Stimulated activated CD4-positive, alpha-beta T cell treated with anti-CD3 and anti-CD28 coated beads, Interleukin-15, amount 100 ng/mL, for 48 hours (primary cell): ENCODE results near the gene ADGRF1.

ENCODE experiments used
- DNase-seq, 2 donors: peaks; one replicate each; pipeline ENCODE4 v3.0.0-alpha.2; 2020; ENCODE audit warnings: low read depth in 2 of 2

Gene ADGRF1

GRCh38 chr6:46983007-46983411 lies 59.1 kb downstream of the ADGRF1 start:
- no peak for DNase-seq

GRCh38 chr6:46979206-46979605 lies 62.9 kb downstream of the ADGRF1 start:
- no peak for DNase-seq

- no peak for DNase-seq
Measured at GRCh38 chr6:46974786-46975185, 67.3 kb downstream of the ADGRF1 start.

GRCh38 chr6:46973029-46973428 lies 69.1 kb downstream of the ADGRF1 start:
- no peak for DNase-seq

GRCh38 chr6:46972531-46972930 lies 69.6 kb downstream of the ADGRF1 start:
- no peak for DNase-seq

- no peak for DNase-seq
Measured at GRCh38 chr6:46969206-46969605, 72.9 kb downstream of the ADGRF1 start.

GRCh38 chr6:46967826-46968349 lies 74.2 kb downstream of the ADGRF1 start:
- no peak for DNase-seq

GRCh38 chr6:46964716-46965519 lies 77.2 kb downstream of the ADGRF1 start:
- DNase-seq, result no peak

- DNase-seq, result no peak
Measured at GRCh38 chr6:46963626-46964025, 78.5 kb downstream of the ADGRF1 start.

- DNase-seq, result no peak
Measured at GRCh38 chr6:46963039-46963438, 79.1 kb downstream of the ADGRF1 start.

- no peak for DNase-seq
Measured at GRCh38 chr6:46961711-46962110, 80.4 kb downstream of the ADGRF1 start.

GRCh38 chr6:46961232-46961631 lies 80.9 kb downstream of the ADGRF1 start:
- no peak for DNase-seq

- no peak for DNase-seq
Measured at GRCh38 chr6:46959419-46959818, 82.7 kb downstream of the ADGRF1 start.

- no peak for DNase-seq
Measured at GRCh38 chr6:46956409-46956808, 85.7 kb downstream of the ADGRF1 start.

GRCh38 chr6:46954837-46955451 lies 87.2 kb downstream of the ADGRF1 start:
- DNase-seq, result no peak

- no peak for DNase-seq
Measured at GRCh38 chr6:46953921-46954320, 88.2 kb downstream of the ADGRF1 start.

GRCh38 chr6:46949632-46950280 lies 92.4 kb downstream of the ADGRF1 start:
- DNase-seq, result no peak

- no peak for DNase-seq
Measured at GRCh38 chr6:46948699-46949098, 93.4 kb downstream of the ADGRF1 start.
